SK-N-SH (cell line): ENCODE data around the gene THSD4. TPM values are rescaled to one million over a fixed set of nuclear protein-coding genes. Genes with fewer than 3 reads are reported as not detected.

Experiments used
- CTCF ChIA-PET: fragments of 300-600, 350-600 bp; formaldehyde crosslinking; extraction: SDS; loops from one replicate; lab custom pipeline; 2021; lab: Yijun Ruan, JAX
- POLR2A ChIA-PET: fragments of 350-600 bp; sonication (Branson Sonifier 250); formaldehyde crosslinking; extraction: SDS; loops from one replicate; lab custom pipeline; 2020; ENCODE audit warnings: antibody characterized with exemption, inconsistent platforms; lab: Yijun Ruan, JAX
- DNase-seq: peaks from one replicate; pipeline ENCODE4 v3.0.0; 2012
- H2AFZ ChIP-seq: fragments of 200-600 bp; sonication (generic); 2 replicates; pipeline ENCODE4 v1.8.1; 2016; ENCODE audit warnings: antibody characterized with exemption, mild to moderate bottlenecking, low read depth
- H3F3A ChIP-seq: fragments of 200-600 bp; sonication (generic); replicated peaks from 2 replicates; pipeline ENCODE3; 2016; ENCODE audit warnings: antibody characterized with exemption, mild to moderate bottlenecking; ENCODE audit not compliant: insufficient read depth
- H3K27ac ChIP-seq, 2 experiments: fragments of 200-500 bp in 1 of 2; fragments of 200-600 bp in 1 of 2; sonication (Bioruptor generic) in 1 of 2; sonication (generic), shearing (Covaris generic) in 1 of 2; 2 replicates each; pipeline versions ENCODE4 v1.5.1 to v1.6.1; 2014 to 2016; ENCODE audit warnings: low read depth in 2 of 2, inconsistent platforms in 1 of 2, low read length in 1 of 2, mild to moderate bottlenecking in 1 of 2, mixed read lengths in 1 of 2
- H3K27me3 ChIP-seq: fragments of 200-600 bp; sonication (generic), shearing (Covaris generic); 2 replicates; pipeline ENCODE4 v1.6.1; 2016; ENCODE audit warnings: mixed run types; ENCODE audit not compliant: insufficient read depth
- H3K36me3 ChIP-seq, 2 experiments: fragments of 200-500 bp in 1 of 2; fragments of 200-600 bp in 1 of 2; sonication (Bioruptor generic) in 1 of 2; sonication (generic) in 1 of 2; replicated peaks in 1 of 2; 2 replicates each; pipeline versions ENCODE3 to v1.5.1; 2014 to 2016; ENCODE audit warnings: low read length in 1 of 2, mild to moderate bottlenecking in 1 of 2; ENCODE audit not compliant: insufficient read depth in 2 of 2, control insufficient read depth in 1 of 2
- H3K4me1 ChIP-seq, 2 experiments: fragments of 200-500 bp in 1 of 2; fragments of 200-600 bp in 1 of 2; sonication (Bioruptor generic) in 1 of 2; sonication (generic), shearing (Covaris generic) in 1 of 2; 2 replicates each; pipeline versions ENCODE4 v1.5.1 to v1.6.1; 2014 to 2016; ENCODE audit warnings: low read depth in 1 of 2, low read length in 1 of 2, mixed run types in 1 of 2; ENCODE audit not compliant: insufficient read depth in 2 of 2, control insufficient read depth in 1 of 2
- H3K4me2 ChIP-seq: fragments of 200-600 bp; sonication (generic), shearing (Covaris generic); 2 replicates; pipeline ENCODE4 v1.6.1; 2017; ENCODE audit warnings: mixed run types
- H3K4me3 ChIP-seq, 2 experiments: fragments of 200-500 bp in 1 of 2; fragments of 200-600 bp in 1 of 2; sonication (Bioruptor generic) in 1 of 2; sonication (generic), shearing (Covaris generic) in 1 of 2; 2 replicates each; pipeline versions ENCODE4 v1.5.1 to v1.8.1; 2014 to 2016; ENCODE audit warnings: low read depth in 2 of 2, inconsistent platforms in 1 of 2, low read length in 1 of 2, mild to moderate bottlenecking in 1 of 2, mixed read lengths in 1 of 2, moderate library complexity in 1 of 2
- H3K79me2 ChIP-seq: fragments of 200-600 bp; sonication (generic); 2 replicates; pipeline ENCODE4 v1.8.1; 2017; ENCODE audit warnings: mild to moderate bottlenecking; ENCODE audit not compliant: insufficient read depth
- H3K9ac ChIP-seq: fragments of 200-600 bp; sonication (generic); 2 replicates; pipeline ENCODE4 v1.6.1; 2017; ENCODE audit warnings: mixed run types
- H3K9me2 ChIP-seq: fragments of 200-600 bp; sonication (generic); 2 replicates; pipeline ENCODE4 v1.6.1; 2017; ENCODE audit warnings: mixed run types
- H3K9me3 ChIP-seq: fragments of 200-600 bp; sonication (generic); 2 replicates; pipeline ENCODE4 v1.6.1; 2017; ENCODE audit warnings: mixed run types, mild to moderate bottlenecking, moderate library complexity
- H4K20me1 ChIP-seq: fragments of 200-600 bp; sonication (generic); 2 replicates; pipeline ENCODE4 v1.6.1; 2017; ENCODE audit warnings: mild to moderate bottlenecking, mixed run types; ENCODE audit not compliant: insufficient read depth
- ELF1 ChIP-seq: IDR thresholded peaks from 2 replicates; pipeline ENCODE4 v1.4.0; 2012
- FOSL2 ChIP-seq: IDR thresholded peaks from 2 replicates; pipeline ENCODE4 v1.4.0; 2012; ENCODE audit warnings: low read depth, mild to moderate bottlenecking, moderate library complexity, borderline replicate concordance
- FOXM1 ChIP-seq: IDR thresholded peaks from 2 replicates; pipeline ENCODE4 v1.4.0; 2012; ENCODE audit warnings: low read depth, mild to moderate bottlenecking
- GATA2 ChIP-seq: sonication (generic); formaldehyde crosslinking; IDR thresholded peaks from 2 replicates; pipeline ENCODE4 v1.5.0; 2020; ENCODE audit warnings: mild to moderate bottlenecking, missing genetic modification reagents
- IRF3 ChIP-seq: fragments of 150-350 bp; IDR thresholded peaks from 2 replicates; pipeline ENCODE4 v1.6.1; 2016; ENCODE audit warnings: mild to moderate bottlenecking, low read depth, low read length
- MAX ChIP-seq: IDR thresholded peaks from 2 replicates; pipeline ENCODE4 v1.4.0; 2012; ENCODE audit warnings: low read depth
- MEF2A ChIP-seq: IDR thresholded peaks from 2 replicates; pipeline ENCODE4 v1.4.0; 2012; ENCODE audit warnings: low read depth, borderline replicate concordance
- MXI1 ChIP-seq: IDR thresholded peaks from 2 replicates; pipeline ENCODE4 v1.6.1; 2012; ENCODE audit warnings: mild to moderate bottlenecking, low read depth, low read length, improper control_type of control experiment
- PBX3 ChIP-seq: IDR thresholded peaks from 2 replicates; pipeline ENCODE4; 2012
- POLR2AphosphoS5 ChIP-seq: IDR thresholded peaks from 2 replicates; pipeline ENCODE4 v1.6.1; 2012; ENCODE audit warnings: low read depth, low read length
- RAD21 ChIP-seq: IDR thresholded peaks from 2 replicates; pipeline ENCODE4 v1.6.1; 2012; ENCODE audit warnings: mild to moderate bottlenecking, low read length
- RFX5 ChIP-seq: IDR thresholded peaks from 2 replicates; pipeline ENCODE4 v1.6.1; 2012; ENCODE audit warnings: mild to moderate bottlenecking, improper control_type of control experiment, low read length
- RXRA ChIP-seq: IDR thresholded peaks from 2 replicates; pipeline ENCODE4 v1.4.0; 2012; ENCODE audit warnings: low read depth, mild to moderate bottlenecking, borderline replicate concordance
- SIN3A ChIP-seq: IDR thresholded peaks from 2 replicates; pipeline ENCODE4 v1.6.1; 2012; ENCODE audit warnings: low read depth, mild to moderate bottlenecking, low read length, moderate library complexity, borderline replicate concordance
- TCF12 ChIP-seq: IDR thresholded peaks from 2 replicates; pipeline ENCODE4 v1.4.0; 2012
- YY1 ChIP-seq: IDR thresholded peaks from 2 replicates; pipeline ENCODE4 v1.4.0; 2012; ENCODE audit warnings: low read depth, mild to moderate bottlenecking
- WGBS: methylation state at CpG from one replicate; pipeline ENCODE4 v1.1.6; 2017; ENCODE audit warnings: low lambda C conversion rate; 5-methylcytosine and 5-hydroxymethylcytosine counted together
- polyA plus RNA-seq, 3 experiments: library from polyadenylated mRNA; depleted of rRNA; stranded (reverse); fragments of >200 nt; gene quantifications; 2 replicates each; pipeline ENCODE4 v1.2.3, GENCODE V29; 2012

Gene THSD4
- polyA plus RNA-seq, 1 of the 3 experiments (the other 2 are of a cell fraction): 79.1 TPM

GRCh38 chr15:71091601-71092000 lies 23.7 kb upstream of the THSD4 start:
- H3K79me2 ChIP-seq: no peaks in the 10 kb centered on the region
- 42% methylated on average over 1 of the region's 1 CpG for whole genome bisulfite sequencing
- peaks cover 0 to 4% of the 10 kb centered on the region in 2 experiments for H3K36me3 ChIP-seq
- peaks cover 3% of the 10 kb centered on the region; the same call in 1 of the 2 replicates for H3K9me3 ChIP-seq
- no peak overlapping the region for H2AFZ ChIP-seq
- H3K4me1 ChIP-seq: peaks cover 0 to 13% of the 10 kb centered on the region in 2 experiments; a peak in 2 of 4 replicates
- ChIA-PET CTCF (interaction anchor here (1.9 kb wide), 1 partner anchor 24 kb away, joined by 7 read pairs; the partner anchor contains the start of gene THSD4), POLR2A (no interaction called here)
- no peaks in the 10 kb centered on the region for H3K9me2 ChIP-seq
- peaks cover 11% of the 10 kb centered on the region for H3F3A ChIP-seq
- H3K27ac ChIP-seq: no peak overlapping the region
- TF ChIP-seq MEF2A: no peak
- TF ChIP-seq RAD21: no peak
- no peak for TF ChIP-seq POLR2AphosphoS5
- TF ChIP-seq YY1: no peak
- no peak for TF ChIP-seq RXRA
- TF ChIP-seq FOSL2: no peak
- TF ChIP-seq MXI1: no peak
- no peak for TF ChIP-seq GATA2 (CRISPR knock-in tag)
- TF ChIP-seq, all 33 proteins: peak for 0
- H4K20me1 ChIP-seq: no peaks in the 10 kb centered on the region
- no peak for DNase-seq
- H3K4me3 ChIP-seq: no peak overlapping the region
- H3K4me2 ChIP-seq: no peak overlapping the region
- no peak overlapping the region for H3K9ac ChIP-seq
- H3K27me3 ChIP-seq: no peaks in the 10 kb centered on the region

DNA sequence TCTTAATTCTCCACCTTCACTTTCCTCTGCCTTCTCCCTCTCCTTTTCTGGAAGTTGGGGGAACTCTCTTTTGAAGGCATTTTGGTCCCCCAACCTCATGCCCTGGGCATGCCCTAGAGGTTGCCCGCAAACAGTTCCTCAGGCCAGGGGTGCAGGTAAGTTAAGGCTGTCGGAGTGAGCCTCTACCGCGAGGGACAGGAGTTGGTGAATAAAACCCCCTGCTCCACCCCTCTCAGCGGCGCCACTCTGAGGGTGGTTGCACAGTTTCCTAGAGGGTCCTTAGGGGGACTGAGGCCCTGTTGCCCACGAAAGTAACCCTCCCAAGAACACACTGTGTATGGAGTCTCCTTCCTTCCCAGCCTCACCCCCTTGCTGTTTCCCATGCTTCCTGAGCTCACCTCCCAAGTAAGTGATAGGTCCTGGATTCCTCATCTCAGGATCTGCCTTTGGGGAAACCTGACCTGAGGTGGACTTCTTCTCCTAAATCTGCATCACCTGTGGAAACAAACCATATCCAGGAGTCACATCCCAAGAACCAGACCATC lies 23.1 kb upstream of the THSD4 start:
- CTCF ChIA-PET: interaction anchor here (1.9 kb wide), 2 partner anchors 11 to 23 kb away, joined by 4 to 7 read pairs; partner anchors contain the start of gene THSD4

More for the DNA sequence above, 23.1 kb upstream of the THSD4 start:
- Histone ChIP-seq H3K4me1 (peaks cover 0 to 16% of the 10 kb centered on the region in 2 experiments; a peak in 2 of 4 replicates), H2AFZ (no peak overlapping the region), H3K9me2 (no peaks in the 10 kb centered on the region), H3K9me3 (no peaks in the 10 kb centered on the region), H3F3A (peaks cover 14% of the 10 kb centered on the region), H3K79me2 (no peaks in the 10 kb centered on the region), H3K9ac (no peak overlapping the region), H3K4me3 (no peak overlapping the region), H3K27me3 (no peaks in the 10 kb centered on the region), H3K36me3 (peaks cover 0 to 4% of the 10 kb centered on the region in 2 experiments), H3K4me2 (no peak overlapping the region), H4K20me1 (no peaks in the 10 kb centered on the region), H3K27ac (no peak overlapping the region)
- no peak for TF ChIP-seq RFX5
- no peak for TF ChIP-seq SIN3A
- TF ChIP-seq TCF12: no peak
- no peak for TF ChIP-seq ELF1
- TF ChIP-seq IRF3: no peak
- no peak for TF ChIP-seq FOSL2
- no peak for TF ChIP-seq MAX
- no peak for TF ChIP-seq FOXM1
- TF ChIP-seq PBX3: no peak
- no peak for TF ChIP-seq RXRA
- POLR2A ChIA-PET: no interaction called here
- DNase-seq: no peak
- WGBS: 91% methylated on average over 6 of the region's 7 CpGs
